Suprapubic skin (tissue), 4 donors: ENCODE measurements around the gene OR52N5. TPM values are rescaled to one million over a fixed set of nuclear protein-coding genes. Genes with fewer than 3 reads are reported as not detected.

Source experiments
- DNase-seq, 2 donors: peaks; one replicate each; pipeline ENCODE4 v3.0.0-alpha.2; 2019; ENCODE audit warnings: low spot score in 2 of 2
- H3K27ac ChIP-seq: fragments of 200-600 bp; sonication (generic); one replicate; pipeline ENCODE4 v1.5.1; 2019
- H3K27me3 ChIP-seq: fragments of 200-600 bp; sonication (generic); one replicate; pipeline ENCODE4 v1.5.1; 2019
- H3K36me3 ChIP-seq: fragments of 200-600 bp; sonication (generic); one replicate; pipeline ENCODE4 v1.5.1; 2019
- H3K4me1 ChIP-seq: fragments of 200-600 bp; sonication (generic); one replicate; pipeline ENCODE4 v1.5.1; 2019
- H3K4me3 ChIP-seq: fragments of 200-600 bp; sonication (generic); one replicate; pipeline ENCODE4 v1.5.1; 2019; ENCODE audit warnings: mild to moderate bottlenecking
- H3K9me3 ChIP-seq: fragments of 200-600 bp; sonication (generic); one replicate; pipeline ENCODE4 v1.5.1; 2019
- EP300 ChIP-seq: sonication (generic); formaldehyde crosslinking; IDR thresholded peaks from one replicate; pipeline ENCODE4 v1.6.1; 2017; ENCODE audit warnings: antibody characterized with exemption
- POLR2A ChIP-seq, 2 donors: fragments of 450-650 bp; IDR thresholded peaks; one replicate each; pipeline ENCODE4 v1.6.1; 2017; ENCODE audit warnings: antibody characterized with exemption in 2 of 2, mild to moderate bottlenecking in 2 of 2, moderate library complexity in 2 of 2
- POLR2AphosphoS5 ChIP-seq, 3 donors: sonication (generic); formaldehyde crosslinking; IDR thresholded peaks; one replicate each; pipeline ENCODE4 v1.6.1; 2017; ENCODE audit warnings: antibody characterized with exemption in 3 of 3
- WGBS: methylation state at CpG from one replicate; pipeline ENCODE4 v1.1.5; 2018; 5-methylcytosine and 5-hydroxymethylcytosine counted together
- total RNA-seq, 4 donors: library from RNA; depleted of rRNA; stranded (reverse); fragments of >200 nt; gene quantifications; one replicate each; pipeline ENCODE4 v1.1.0, GENCODE V29; 2016
- TF ChIP-seq, protein P1 (sequence below), 2 donors: fragments of 200-600 bp in 1 of 2; fragments of 450-650 bp in 1 of 2; sonication (generic) in 1 of 2; IDR thresholded peaks; one replicate each; pipeline ENCODE4 v1.5.1; 2016 to 2019; ENCODE audit warnings: antibody characterized with exemption in 2 of 2, mild to moderate bottlenecking in 1 of 2, moderate library complexity in 1 of 2

Gene OR52N5
- total RNA-seq = not detected

DNA sequence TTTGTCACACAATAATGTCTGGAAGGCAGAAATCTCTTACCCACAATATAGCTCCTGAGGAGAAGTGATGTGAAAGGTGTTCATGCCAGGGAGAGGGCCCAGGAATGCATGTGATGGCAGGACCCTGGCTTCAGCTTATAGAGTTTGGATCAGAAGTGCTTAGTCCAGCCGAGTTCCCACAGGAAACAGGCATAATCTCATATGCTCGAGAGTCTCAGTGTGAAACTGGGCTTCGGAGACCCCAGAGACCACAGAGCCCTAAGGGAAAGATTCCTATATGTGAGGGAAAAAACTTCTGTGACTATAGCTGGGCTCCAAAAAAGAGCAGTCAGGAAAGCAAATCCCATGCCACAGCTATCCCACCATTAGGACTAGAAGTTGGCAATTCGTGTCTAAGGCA is at the start of gene OR52N5:
OR52N5 (minus strand) TSS at position 101 of the 400 bp plus-strand sequence. CDS start 4,721 bp downstream, outside the sequence.
- Histone ChIP-seq H3K27ac (no peak within 1 kb of the TSS), H3K4me1 (no peaks in the 10 kb centered on the region), H3K27me3 (no peaks in the 10 kb centered on the region), H3K36me3 (no peaks in the 10 kb centered on the region), H3K9me3 (no peaks in the 10 kb centered on the region), H3K4me3 (no peak within 1 kb of the TSS)
- 33% methylated on average over 4 of the region's 4 CpGs for WGBS
- DNase-seq = no peak
- no peak for TF ChIP-seq POLR2AphosphoS5 (IDR thresholded peaks at IDR 0.05)
- TF ChIP-seq POLR2A (IDR thresholded peaks at IDR 0.05) = no peak
- no peak for TF ChIP-seq EP300
- TF ChIP-seq, protein P1, sequence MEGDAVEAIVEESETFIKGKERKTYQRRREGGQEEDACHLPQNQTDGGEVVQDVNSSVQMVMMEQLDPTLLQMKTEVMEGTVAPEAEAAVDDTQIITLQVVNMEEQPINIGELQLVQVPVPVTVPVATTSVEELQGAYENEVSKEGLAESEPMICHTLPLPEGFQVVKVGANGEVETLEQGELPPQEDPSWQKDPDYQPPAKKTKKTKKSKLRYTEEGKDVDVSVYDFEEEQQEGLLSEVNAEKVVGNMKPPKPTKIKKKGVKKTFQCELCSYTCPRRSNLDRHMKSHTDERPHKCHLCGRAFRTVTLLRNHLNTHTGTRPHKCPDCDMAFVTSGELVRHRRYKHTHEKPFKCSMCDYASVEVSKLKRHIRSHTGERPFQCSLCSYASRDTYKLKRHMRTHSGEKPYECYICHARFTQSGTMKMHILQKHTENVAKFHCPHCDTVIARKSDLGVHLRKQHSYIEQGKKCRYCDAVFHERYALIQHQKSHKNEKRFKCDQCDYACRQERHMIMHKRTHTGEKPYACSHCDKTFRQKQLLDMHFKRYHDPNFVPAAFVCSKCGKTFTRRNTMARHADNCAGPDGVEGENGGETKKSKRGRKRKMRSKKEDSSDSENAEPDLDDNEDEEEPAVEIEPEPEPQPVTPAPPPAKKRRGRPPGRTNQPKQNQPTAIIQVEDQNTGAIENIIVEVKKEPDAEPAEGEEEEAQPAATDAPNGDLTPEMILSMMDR (IDR thresholded peaks at IDR 0.05) = no peak

DNA sequence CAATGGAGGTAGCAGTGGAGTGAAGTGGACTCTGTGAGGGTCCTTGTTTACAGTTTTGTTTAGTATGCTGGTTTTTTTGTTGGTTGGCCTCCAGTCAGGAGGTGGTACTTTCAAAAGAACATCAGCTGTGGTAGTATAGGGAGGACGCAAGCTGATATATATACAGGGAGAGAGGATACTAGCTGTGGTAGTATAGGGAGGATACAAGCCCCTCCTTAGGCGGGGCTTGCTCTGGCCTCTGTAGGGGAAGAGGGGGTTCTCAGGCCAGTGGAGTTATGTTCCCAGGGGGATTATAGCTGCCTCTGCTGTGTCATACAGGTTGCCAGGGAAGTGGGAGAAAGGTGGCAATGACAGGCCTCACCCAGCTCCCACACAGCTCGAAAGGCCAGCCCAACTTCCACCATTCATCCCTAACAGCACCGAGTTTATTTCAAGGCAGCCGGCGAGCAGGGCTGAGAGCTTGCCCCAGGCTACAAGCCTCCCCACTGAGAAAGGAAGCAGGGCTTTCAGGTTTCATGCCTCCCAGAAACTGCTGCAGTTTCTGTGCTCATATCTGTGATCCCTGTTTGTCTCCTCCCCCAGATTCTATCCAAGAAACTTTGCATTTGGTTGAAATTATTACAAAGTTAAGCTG is 48.2 kb upstream of the OR52N5 start:
- H3K4me1 ChIP-seq = no peaks in the 10 kb centered on the region
- WGBS = 59% methylated on average over 6 of the region's 6 CpGs
- no peaks in the 10 kb centered on the region for H3K9me3 ChIP-seq
- H3K36me3 ChIP-seq = no peaks in the 10 kb centered on the region
- H3K27me3 ChIP-seq = no peaks in the 10 kb centered on the region
- no peak overlapping the region for H3K27ac ChIP-seq
- TF ChIP-seq POLR2A (IDR thresholded peaks at IDR 0.05) (no peak), EP300 (no peak), POLR2AphosphoS5 (IDR thresholded peaks at IDR 0.05) (no peak)
- TF ChIP-seq, protein P1 (IDR thresholded peaks at IDR 0.05) = no peak
- no peak overlapping the region for H3K4me3 ChIP-seq
- no peak for DNase-seq

DNA sequence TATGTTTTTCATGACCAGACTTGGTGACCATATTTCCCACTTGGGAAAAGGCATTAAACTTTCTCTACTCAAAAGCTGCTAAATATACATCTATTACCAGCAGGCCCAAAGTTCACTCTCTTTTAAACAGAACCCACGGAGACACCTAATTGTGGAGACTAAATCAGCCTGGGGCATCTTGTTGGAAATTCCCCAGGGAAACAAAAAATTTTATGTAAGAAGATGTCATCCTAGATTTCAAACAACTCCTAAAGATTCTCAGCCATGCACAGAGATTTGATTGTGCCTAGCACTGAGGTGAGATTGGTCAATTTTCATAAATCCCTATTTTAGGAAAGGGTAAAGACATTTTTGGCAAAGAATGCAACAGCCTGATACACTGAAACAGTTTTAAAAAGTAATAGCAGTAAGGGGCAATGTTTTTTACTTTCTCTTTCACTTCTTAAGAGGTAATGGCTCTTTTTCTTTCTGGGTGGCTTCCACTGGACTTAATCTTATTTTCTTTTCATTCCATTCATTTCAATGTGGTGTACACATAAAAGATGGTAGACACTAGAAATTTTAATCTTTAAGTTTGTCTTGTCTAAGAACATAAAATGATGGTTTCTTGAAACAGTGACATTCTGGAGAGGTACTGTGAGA is 35.2 kb upstream of the OR52N5 start:
- Histone ChIP-seq H3K4me1 (no peaks in the 10 kb centered on the region), H3K27ac (no peak overlapping the region), H3K9me3 (no peaks in the 10 kb centered on the region), H3K36me3 (no peaks in the 10 kb centered on the region), H3K4me3 (no peak overlapping the region), H3K27me3 (no peaks in the 10 kb centered on the region)
- WGBS = 16% methylated on average over 1 of the region's 1 CpG
- TF ChIP-seq, protein P1 (IDR thresholded peaks at IDR 0.05) = no peak
- TF ChIP-seq POLR2A (IDR thresholded peaks at IDR 0.05) (no peak), POLR2AphosphoS5 (IDR thresholded peaks at IDR 0.05) (no peak), EP300 (no peak)
- DNase-seq = no peak

DNA sequence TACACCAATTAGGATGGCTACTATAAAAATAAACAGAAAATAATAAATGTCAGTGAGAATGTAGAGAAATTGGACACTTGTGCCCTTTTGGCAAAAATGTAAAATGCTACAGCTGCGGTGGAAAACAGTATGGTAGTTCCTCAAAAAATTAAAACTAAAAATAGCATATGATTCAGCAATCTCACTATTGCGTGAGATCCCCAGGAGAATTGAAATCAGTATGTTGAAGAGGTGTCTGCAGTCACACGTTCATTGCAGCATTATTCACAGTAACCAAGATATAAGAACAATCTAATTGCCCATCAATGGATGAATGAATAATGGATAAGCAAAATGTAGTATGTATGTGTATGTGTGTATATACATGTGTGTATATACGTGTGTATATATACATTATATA is 32.4 kb upstream of the OR52N5 start:
- no peak overlapping the region for H3K4me3 ChIP-seq
- no peaks in the 10 kb centered on the region for H3K9me3 ChIP-seq
- no peak for DNase-seq
- TF ChIP-seq EP300 (no peak), POLR2AphosphoS5 (IDR thresholded peaks at IDR 0.05) (no peak), POLR2A (IDR thresholded peaks at IDR 0.05) (no peak)
- TF ChIP-seq, protein P1 (IDR thresholded peaks at IDR 0.05) = no peak
- no peaks in the 10 kb centered on the region for H3K4me1 ChIP-seq
- no peak overlapping the region for H3K27ac ChIP-seq
- H3K36me3 ChIP-seq = no peaks in the 10 kb centered on the region
- no peaks in the 10 kb centered on the region for H3K27me3 ChIP-seq
- WGBS = 55% methylated on average over 4 of the region's 4 CpGs

DNA sequence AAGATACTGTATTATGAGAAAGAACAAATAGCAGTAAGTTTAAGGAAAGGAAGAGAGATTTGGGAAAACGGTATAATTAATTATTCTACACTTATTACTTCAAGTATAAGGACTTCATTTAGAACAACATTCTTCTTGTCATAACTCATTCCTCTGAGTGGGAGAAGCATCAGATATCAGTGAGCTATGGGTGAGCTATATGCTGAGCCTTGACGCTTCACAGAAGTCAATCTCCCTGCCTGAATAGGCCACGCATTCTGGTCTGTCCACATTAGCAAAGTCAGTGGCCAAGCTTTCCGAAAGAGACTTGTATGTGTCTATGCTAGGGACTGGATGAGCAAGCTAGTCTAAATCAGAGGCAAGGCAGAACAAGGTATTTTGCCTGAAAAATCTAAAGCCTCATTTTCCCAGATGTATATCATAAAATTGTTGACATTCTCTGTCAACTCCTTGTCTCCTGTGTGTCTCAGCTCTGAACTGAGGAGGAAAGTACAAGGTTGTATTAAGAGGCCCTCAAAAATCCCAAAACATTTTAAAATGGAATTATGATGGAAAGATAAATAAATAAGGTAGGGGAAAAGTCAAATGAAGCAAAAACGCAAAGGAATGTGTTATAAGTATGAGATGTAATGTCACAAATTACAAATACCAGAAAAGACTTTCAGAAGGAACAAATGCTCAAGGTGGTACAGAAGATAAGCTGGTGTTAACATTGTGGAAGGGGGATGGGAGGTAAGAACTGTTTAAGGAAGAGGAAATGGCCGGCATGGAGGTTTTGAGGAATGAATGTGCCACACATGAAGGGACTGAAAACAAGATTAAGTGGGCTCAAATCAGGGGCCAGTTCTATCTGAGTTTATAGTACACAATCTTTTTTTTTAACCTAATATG is 27.0 kb upstream of the OR52N5 start:
- Histone ChIP-seq H3K4me3 (no peak overlapping the region), H3K4me1 (peaks cover 11% of the 10 kb centered on the region), H3K9me3 (no peaks in the 10 kb centered on the region), H3K27ac (no peak overlapping the region), H3K36me3 (no peaks in the 10 kb centered on the region), H3K27me3 (no peaks in the 10 kb centered on the region)
- WGBS = 72% methylated on average over 6 of the region's 6 CpGs
- DNase-seq = no peak
- TF ChIP-seq EP300 (no peak), POLR2A (IDR thresholded peaks at IDR 0.05) (no peak), POLR2AphosphoS5 (IDR thresholded peaks at IDR 0.05) (no peak)
- TF ChIP-seq, protein P1 (IDR thresholded peaks at IDR 0.05) = no peak
